K562 (cell line): ENCODE results near the gene ROR2. TPM values are rescaled to one million over a fixed set of nuclear protein-coding genes. Genes with fewer than 3 reads are reported as not detected.
A peak's percentile ranks its signal among the peaks of the same experiment; 100 is the strongest.

Experiments used
- ARHGAP35 ChIP-seq: fragments of 450-650 bp; IDR thresholded peaks from 2 replicates; pipeline ENCODE4 v1.6.1; 2018; ENCODE audit not compliant: partially characterized antibody
- ETS2 ChIP-seq: IDR thresholded peaks from 2 replicates; pipeline ENCODE4 v1.6.1; 2016; ENCODE audit warnings: borderline replicate concordance, missing genetic modification characterization, mild to moderate bottlenecking, moderate library complexity, missing compliant biosample characterization; ENCODE audit not compliant: poor library complexity, severe bottlenecking
- HDAC3 ChIP-seq: fragments of 450-650 bp; IDR thresholded peaks from 2 replicates; pipeline ENCODE4 v1.6.1; 2018; ENCODE audit warnings: borderline replicate concordance, mild to moderate bottlenecking, moderate library complexity; ENCODE audit not compliant: partially characterized antibody
- HES1 ChIP-seq: fragments of 450-650 bp; IDR thresholded peaks from 2 replicates; pipeline ENCODE4 v1.6.1; 2016; ENCODE audit warnings: low read depth, mild to moderate bottlenecking, moderate library complexity
- HIVEP1 ChIP-seq: fragments of 250-450 bp; sonication (Bioruptor Pico); IDR thresholded peaks from 2 replicates; pipeline ENCODE4 v1.4.0; 2020; ENCODE audit warnings: mild to moderate bottlenecking
- HMG20B ChIP-seq: fragments of 250-450 bp; sonication (Bioruptor Pico); IDR thresholded peaks from 2 replicates; pipeline ENCODE4 v1.5.0; 2021; ENCODE audit warnings: mild to moderate bottlenecking
- KAT2B ChIP-seq: IDR thresholded peaks from one replicate; pipeline ENCODE4 v1.6.1; 2012; ENCODE audit warnings: low read depth, mild to moderate bottlenecking, control low read depth, inconsistent platforms, low read length, moderate library complexity
- KDM1A ChIP-seq, 2 experiments: fragments of 450-650 bp; IDR thresholded peaks; 2 replicates each; pipeline ENCODE4 v1.6.1; 2016; ENCODE audit warnings: mild to moderate bottlenecking in 2 of 2
- KHSRP ChIP-seq: fragments of 450-650 bp; IDR thresholded peaks from 2 replicates; pipeline ENCODE4 v1.6.1; 2017
- MCM2 ChIP-seq: fragments of 450-650 bp; IDR thresholded peaks from 2 replicates; pipeline ENCODE4 v1.6.1; 2017; ENCODE audit warnings: low read depth, mild to moderate bottlenecking
- MCM5 ChIP-seq: fragments of 450-650 bp; IDR thresholded peaks from 2 replicates; pipeline ENCODE4 v1.6.1; 2016; ENCODE audit warnings: low read depth
- NFYB ChIP-seq: IDR thresholded peaks from 2 replicates; pipeline ENCODE4 v1.6.1; 2011; ENCODE audit warnings: mild to moderate bottlenecking, moderate library complexity; ENCODE audit not compliant: insufficient read length; ENCODE audit errors: extremely low read depth
- NUFIP1 ChIP-seq: fragments of 450-650 bp; IDR thresholded peaks from 2 replicates; pipeline ENCODE4 v1.6.1; 2018; ENCODE audit not compliant: partially characterized antibody
- POLR2G ChIP-seq: fragments of 200-400 bp; formaldehyde crosslinking; IDR thresholded peaks from 2 replicates; pipeline ENCODE4 v1.6.1; 2017; ENCODE audit warnings: low read depth, mild to moderate bottlenecking, antibody characterized with exemption, low read length, moderate library complexity
- PRPF4 ChIP-seq: fragments of 200-400 bp; formaldehyde crosslinking; IDR thresholded peaks from one replicate; pipeline ENCODE4 v1.6.1; 2017; ENCODE audit warnings: low read length, low read depth, mild to moderate bottlenecking; ENCODE audit not compliant: insufficient read depth, poor library complexity, severe bottlenecking
- SMARCE1 ChIP-seq: fragments of 450-650 bp; IDR thresholded peaks from 2 replicates; pipeline ENCODE4 v1.7.1; 2016; ENCODE audit warnings: mild to moderate bottlenecking
- STAG1 ChIP-seq: sonication (generic); formaldehyde crosslinking; IDR thresholded peaks from 2 replicates; pipeline ENCODE4 v1.5.0; 2020; ENCODE audit warnings: missing genetic modification reagents, borderline replicate concordance
- WHSC1 ChIP-seq: IDR thresholded peaks from one replicate; pipeline ENCODE4 v1.6.1; 2012; ENCODE audit warnings: low read length, control low read depth, inconsistent platforms
- XRCC3 ChIP-seq: fragments of 450-650 bp; IDR thresholded peaks from 2 replicates; pipeline ENCODE4 v1.6.1; 2017; ENCODE audit warnings: mild to moderate bottlenecking, moderate library complexity
- ZFP30 ChIP-seq: fragments of 250-450 bp; sonication (Bioruptor Pico); IDR thresholded peaks from 2 replicates; pipeline ENCODE4 v1.8.0; 2022; ENCODE audit warnings: moderate library complexity, mild to moderate bottlenecking, inconsistent platforms, borderline replicate concordance
- ZFP36 ChIP-seq: fragments of 150-350 bp; IDR thresholded peaks from 2 replicates; pipeline ENCODE4 v1.6.1; 2018; ENCODE audit warnings: low read length, low read depth; ENCODE audit not compliant: partially characterized antibody
- ZNF143 ChIP-seq: sonication (generic); formaldehyde crosslinking; IDR thresholded peaks from 2 replicates; pipeline ENCODE4 v1.9.0; 2022; ENCODE audit warnings: mild to moderate bottlenecking, missing genetic modification reagents
- ZNF311 ChIP-seq: fragments of 250-450 bp; sonication (Bioruptor Pico); IDR thresholded peaks from 2 replicates; pipeline ENCODE4 v1.4.0; 2020; ENCODE audit warnings: mild to moderate bottlenecking, moderate library complexity
- ZNF316 ChIP-seq: fragments of 450-650 bp; IDR thresholded peaks from 2 replicates; pipeline ENCODE4 v1.6.1; 2016
- ZNF436 ChIP-seq: fragments of 250-450, 450-650 bp; sonication (Bioruptor Pico); formaldehyde crosslinking; IDR thresholded peaks from 2 replicates; pipeline ENCODE4 v1.7.0; 2020; ENCODE audit warnings: mild to moderate bottlenecking
- ZNF76 ChIP-seq: fragments of 250-450 bp; sonication (Bioruptor Pico); IDR thresholded peaks from 2 replicates; pipeline ENCODE4 v1.4.0; 2020; ENCODE audit warnings: mild to moderate bottlenecking, moderate library complexity, borderline replicate concordance
- ZNF830 ChIP-seq: fragments of 250-450 bp; sonication (Bioruptor Pico); IDR thresholded peaks from 2 replicates; pipeline ENCODE4 v1.5.0; 2021; ENCODE audit warnings: mild to moderate bottlenecking
- polyA plus RNA-seq, 8 experiments: library from polyadenylated mRNA; depleted of rRNA in 4 of 8; stranded (reverse) in 5 of 8; unstranded in 3 of 8; fragments of >200 nt; fragmentation: Nextera tagmentation in 2 of 8; fragmentation: Illumina TruSeq in 1 of 8; extraction: Ambion mirVana in 2 of 8; extraction: Trizol in 1 of 8; gene quantifications; 2 replicates each; pipeline versions ENCODE4 v1.2.1 to v1.2.3, GENCODE V29; 2011 to 2014; ENCODE audit warnings: inconsistent platforms in 1 of 8, missing spikeins in 1 of 8
- total RNA-seq, 7 experiments: library from RNA; depleted of rRNA in 6 of 7; stranded (reverse); fragments of >200 nt in 6 of 7; fragmentation: Illumina TruSeq in 2 of 7; extraction: Trizol in 2 of 7; gene quantifications; 2 replicates each; pipeline versions ENCODE4 v1.2.1 to v1.2.3, GENCODE V29; 2011 to 2021; ENCODE audit warnings: low replicate concordance in 1 of 7
- TF ChIP-seq, protein P1 (sequence below), 2 experiments: IDR thresholded peaks; 2 replicates each; pipeline ENCODE4 v1.6.1; 2011; ENCODE audit warnings: borderline replicate concordance in 1 of 2, control low read depth in 1 of 2, low read depth in 1 of 2, low read length in 1 of 2, mild to moderate bottlenecking in 1 of 2, mixed read lengths in 1 of 2, moderate library complexity in 1 of 2; ENCODE audit not compliant: insufficient read depth in 1 of 2, insufficient read length in 1 of 2, poor library complexity in 1 of 2, severe bottlenecking in 1 of 2; ENCODE audit errors: extremely low read depth in 1 of 2
- TF ChIP-seq, protein P2 (sequence below): fragments of 450-650 bp; formaldehyde crosslinking; IDR thresholded peaks from 2 replicates; pipeline ENCODE4 v1.4.0; 2020; ENCODE audit warnings: mild to moderate bottlenecking, moderate library complexity

Gene ROR2
- total and polyA plus RNA-seq, 9 of the 15 experiments (the other 6 are each of a cell fraction or from before 2014, with no cell fraction given), result 5.6 to 33.8 (median 15.3) TPM

DNA sequence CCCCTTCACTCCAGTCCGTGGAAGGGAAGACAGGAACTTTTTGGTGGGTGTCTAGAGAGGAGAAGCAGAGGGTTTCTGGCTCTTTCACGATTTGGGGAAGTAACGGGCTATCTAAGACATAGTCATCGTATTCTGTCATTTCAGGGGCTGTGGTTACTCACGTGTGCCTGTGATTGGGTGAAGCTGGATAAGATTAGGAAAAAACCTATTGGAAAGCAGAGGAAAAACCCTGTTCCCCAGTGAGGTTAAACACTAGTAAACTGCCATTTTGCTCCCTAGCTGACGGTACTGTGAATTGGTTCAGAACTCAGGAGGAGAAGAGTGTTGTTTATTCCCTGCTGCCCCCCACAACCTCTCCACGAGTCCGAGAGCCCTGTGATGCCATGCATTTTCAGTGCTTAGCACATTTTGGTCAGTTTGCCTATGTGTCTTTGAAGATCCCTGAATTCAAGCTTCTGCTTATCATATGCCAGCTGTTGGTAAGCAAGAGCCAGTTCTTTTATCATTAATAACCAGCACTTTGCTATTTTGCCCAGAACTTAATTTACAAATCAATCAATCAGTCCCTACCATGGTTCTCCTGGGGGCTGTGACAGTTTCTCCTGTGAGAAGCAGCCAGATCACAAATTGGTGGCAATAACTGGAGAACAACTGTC is 45.1 kb upstream of the ROR2 start (continued):
- no peak for TF ChIP-seq ZNF76 (CRISPR knock-in tag)
- no peak for TF ChIP-seq ZFP30 (CRISPR knock-in tag)
- TF ChIP-seq ZFP36, result no peak
- no peak for TF ChIP-seq STAG1 (CRISPR knock-in tag)
- no peak for TF ChIP-seq POLR2G
- TF ChIP-seq ARHGAP35, result no peak
- no peak for TF ChIP-seq ETS2
- TF ChIP-seq ZNF143 (CRISPR knock-in tag), result no peak
- TF ChIP-seq ZNF316, result no peak
- TF ChIP-seq, protein P1, sequence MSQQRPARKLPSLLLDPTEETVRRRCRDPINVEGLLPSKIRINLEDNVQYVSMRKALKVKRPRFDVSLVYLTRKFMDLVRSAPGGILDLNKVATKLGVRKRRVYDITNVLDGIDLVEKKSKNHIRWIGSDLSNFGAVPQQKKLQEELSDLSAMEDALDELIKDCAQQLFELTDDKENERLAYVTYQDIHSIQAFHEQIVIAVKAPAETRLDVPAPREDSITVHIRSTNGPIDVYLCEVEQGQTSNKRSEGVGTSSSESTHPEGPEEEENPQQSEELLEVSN (IDR thresholded peaks at IDR 0.05; ENCODE audit: borderline replicate concordance in 1 of 2, extremely low read depth in 1 of 2, insufficient read depth in 1 of 2, insufficient read length in 1 of 2, low read depth in 1 of 2, low read length in 1 of 2, poor library complexity in 1 of 2, severe bottlenecking in 1 of 2), result no peak
- peak; percentile 51; the same call in 1 of the 2 replicates for TF ChIP-seq SMARCE1
- TF ChIP-seq HDAC3, result no peak
- TF ChIP-seq NUFIP1, result no peak
- TF ChIP-seq, protein P2, sequence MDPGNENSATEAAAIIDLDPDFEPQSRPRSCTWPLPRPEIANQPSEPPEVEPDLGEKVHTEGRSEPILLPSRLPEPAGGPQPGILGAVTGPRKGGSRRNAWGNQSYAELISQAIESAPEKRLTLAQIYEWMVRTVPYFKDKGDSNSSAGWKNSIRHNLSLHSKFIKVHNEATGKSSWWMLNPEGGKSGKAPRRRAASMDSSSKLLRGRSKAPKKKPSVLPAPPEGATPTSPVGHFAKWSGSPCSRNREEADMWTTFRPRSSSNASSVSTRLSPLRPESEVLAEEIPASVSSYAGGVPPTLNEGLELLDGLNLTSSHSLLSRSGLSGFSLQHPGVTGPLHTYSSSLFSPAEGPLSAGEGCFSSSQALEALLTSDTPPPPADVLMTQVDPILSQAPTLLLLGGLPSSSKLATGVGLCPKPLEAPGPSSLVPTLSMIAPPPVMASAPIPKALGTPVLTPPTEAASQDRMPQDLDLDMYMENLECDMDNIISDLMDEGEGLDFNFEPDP (CRISPR knock-in tag), result no peak
- TF ChIP-seq MCM2, result no peak
- no peak for TF ChIP-seq ZNF830 (CRISPR knock-in tag)
- no peak for TF ChIP-seq KAT2B
- peak; percentile 26 for TF ChIP-seq NFYB
- peak; percentile 45 for TF ChIP-seq HES1
- no peak for TF ChIP-seq XRCC3
- TF ChIP-seq KDM1A (IDR thresholded peaks at IDR 0.05), result peak; percentile 44 to 51; a peak in 3 of 4 replicates
- TF ChIP-seq MCM5, result no peak
- no peak for TF ChIP-seq ZNF311 (CRISPR knock-in tag)
- TF ChIP-seq HMG20B (CRISPR knock-in tag), result no peak
- TF ChIP-seq ZNF436, result no peak
- TF ChIP-seq KHSRP, result no peak
- TF ChIP-seq HIVEP1, result no peak
- no peak for TF ChIP-seq PRPF4
- TF ChIP-seq WHSC1, result no peak
